T-helper 2 cell (primary cell): Measurements from ENCODE around the gene PTPN14.
A peak's percentile ranks its signal among the peaks of the same experiment; 100 is the strongest.

Experiments
- DNase-seq, 5 experiments: peaks; one replicate each; pipeline versions ENCODE4 v3.0.0 to v3.0.0-alpha.2; 2012 to 2022

Gene PTPN14

DNA sequence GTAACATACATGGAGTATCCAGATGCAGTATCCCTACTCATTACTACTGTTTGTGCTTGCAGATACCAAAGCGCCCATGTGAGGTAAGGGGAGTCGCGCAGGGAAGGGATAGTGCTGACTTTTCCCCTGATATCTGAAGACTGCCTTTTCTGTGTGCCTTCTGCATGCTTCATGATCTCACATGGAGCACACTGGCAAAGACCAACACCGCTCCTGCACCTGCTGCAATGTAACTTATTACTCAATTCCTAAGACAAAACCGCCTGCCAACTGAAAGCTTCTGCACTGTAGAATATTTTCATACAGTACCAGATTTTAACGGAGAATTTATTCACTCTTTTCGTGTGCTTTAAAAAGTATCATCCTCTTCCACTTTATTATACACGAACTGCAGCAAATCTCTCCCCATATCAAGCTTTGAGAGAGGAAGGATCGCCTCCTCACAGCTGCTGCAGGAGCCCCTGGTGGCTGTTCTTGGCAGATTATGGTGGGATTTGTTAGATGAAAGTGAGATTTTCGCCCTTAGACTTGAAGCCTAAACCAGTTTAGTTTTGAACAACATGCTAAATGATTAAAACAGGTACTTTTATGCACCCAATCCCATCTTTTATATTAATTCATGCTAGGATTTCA, 99.1 kb downstream of the PTPN14 start:
- no peak for DNase-seq

- peak in 1 of 5 experiments; percentile 91 for DNase-seq
Measured at GRCh38 chr1:214451596-214451995, 99.8 kb downstream of the PTPN14 start.

DNA sequence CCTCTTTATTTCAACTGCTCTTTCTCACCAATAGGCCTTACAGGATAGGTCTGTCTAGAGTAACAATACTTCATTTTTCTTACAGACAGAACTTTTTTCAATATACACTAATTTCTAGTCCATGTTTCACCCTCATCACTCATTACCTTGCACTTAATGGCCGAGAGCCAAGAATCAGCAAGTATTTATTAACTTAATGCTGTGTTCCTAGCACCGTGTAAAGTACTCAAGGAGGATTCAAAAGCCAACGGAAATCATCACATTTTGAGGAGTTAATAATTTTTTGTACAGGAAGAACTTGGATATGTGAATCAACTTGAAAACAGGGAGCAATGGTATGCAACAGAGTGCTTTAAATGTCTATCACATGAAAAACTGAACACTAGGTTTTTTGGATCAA, 102.0 kb downstream of the PTPN14 start:
- no peak for DNase-seq

GRCh38 chr1:214448536-214448935, 102.9 kb downstream of the PTPN14 start:
- DNase-seq: no peak

DNA sequence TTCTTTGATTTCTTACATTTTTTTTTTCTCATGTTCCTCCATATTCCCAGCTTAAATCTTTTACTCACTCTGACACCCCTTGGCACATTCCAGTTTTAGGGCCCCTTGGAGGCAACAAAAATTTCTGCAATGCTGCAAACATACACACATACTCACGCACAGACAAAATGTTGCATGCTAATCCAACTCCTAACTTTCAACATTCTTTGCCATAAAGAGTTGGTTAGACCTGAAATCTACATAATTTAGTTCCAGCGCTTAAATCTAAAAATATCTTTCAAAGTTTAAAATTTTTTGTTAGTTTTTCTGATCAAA, 103.9 kb downstream of the PTPN14 start:
- no peak for DNase-seq

DNA sequence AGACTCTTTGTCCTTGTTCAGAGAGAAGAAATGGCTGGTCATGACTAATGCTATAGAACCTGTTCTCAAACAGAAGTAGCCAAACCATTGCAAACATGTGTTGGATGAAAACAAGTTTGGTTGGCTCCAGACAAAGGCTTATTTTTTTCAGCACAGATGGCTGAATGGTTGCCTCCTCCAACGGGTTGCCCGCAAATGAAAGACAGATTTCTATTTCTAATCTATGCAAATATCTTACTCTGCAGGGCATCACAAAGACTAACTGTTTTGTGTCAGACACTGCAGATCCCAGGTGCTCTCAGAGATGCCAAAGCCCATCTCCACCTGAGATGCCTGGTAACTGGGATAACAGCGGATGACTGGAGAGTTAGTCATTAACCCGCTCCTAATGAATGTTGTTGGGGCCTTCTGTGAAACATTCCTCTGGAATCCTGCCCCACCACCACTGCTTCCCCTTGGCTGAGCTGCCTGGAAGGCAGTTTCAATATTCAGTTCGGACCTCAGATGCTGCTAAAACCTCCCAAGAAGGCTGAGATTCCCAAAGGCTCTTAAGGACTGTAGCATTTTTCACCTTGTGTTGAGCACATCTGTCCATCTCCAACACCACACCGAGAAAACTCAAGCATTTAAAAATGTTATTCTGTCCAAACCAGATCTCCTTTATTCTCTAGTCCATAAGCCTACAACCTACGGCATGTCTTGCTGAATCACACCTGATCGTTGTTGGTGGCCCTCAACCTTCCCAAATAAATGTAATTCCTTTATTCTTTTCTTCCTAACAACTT, 104.4 kb downstream of the PTPN14 start:
- DNase-seq: peak in 1 of 5 experiments; percentile 44

DNA sequence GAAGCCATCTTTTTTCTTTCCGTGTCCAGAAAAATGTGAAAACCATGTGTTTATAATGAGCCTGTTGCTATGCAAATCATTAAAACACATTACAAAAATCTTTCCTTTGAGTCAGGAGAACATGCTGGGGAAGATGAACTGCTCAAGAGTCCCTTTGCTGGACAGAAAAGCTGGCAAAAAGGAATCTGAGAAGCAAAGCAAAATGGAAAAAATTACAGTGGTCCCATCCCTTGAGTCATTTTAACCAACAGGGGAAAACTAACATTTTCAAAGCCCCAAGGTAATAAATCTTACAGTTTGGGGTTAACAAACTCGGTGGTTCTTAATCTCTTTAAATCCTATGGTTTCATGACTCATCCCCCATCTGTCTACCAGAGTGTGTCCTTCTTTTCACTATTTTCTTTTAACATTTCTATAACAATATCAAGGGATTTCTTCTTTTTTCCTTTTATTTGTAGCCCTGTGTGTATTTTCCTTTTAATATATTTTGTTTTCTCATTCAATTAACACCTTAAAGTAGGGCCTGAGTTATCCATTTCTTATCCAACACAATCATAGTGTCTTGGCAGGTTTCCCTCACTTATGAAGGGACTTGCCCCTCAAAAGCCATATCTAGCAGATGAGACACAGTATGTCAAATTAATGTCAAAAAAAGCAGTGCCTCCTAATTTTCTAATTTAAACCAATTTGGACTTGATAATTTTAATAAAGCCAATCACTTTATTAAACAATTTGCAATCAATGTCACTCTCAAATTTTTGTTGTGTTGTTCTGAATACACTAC, 105.4 kb downstream of the PTPN14 start:
- peak in 1 of 5 experiments; percentile 73 for DNase-seq

DNA sequence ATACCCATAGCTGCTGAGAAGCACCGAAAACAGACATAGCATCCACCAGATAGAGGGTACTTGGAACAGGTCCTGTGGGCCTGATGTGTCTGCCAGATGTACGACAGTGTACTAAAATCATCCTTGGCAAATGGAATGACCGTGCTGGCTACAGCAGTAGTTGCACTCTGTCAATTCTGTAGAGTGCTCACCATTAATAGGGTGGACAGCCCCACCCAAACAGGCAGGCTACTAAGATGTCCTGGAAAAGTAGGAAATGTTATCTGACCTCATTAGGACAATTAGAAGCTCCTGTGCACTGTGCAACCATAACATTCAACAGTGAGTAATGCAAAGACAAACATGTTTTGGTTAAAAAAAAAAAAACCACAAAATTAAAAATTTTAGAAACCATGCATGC, 106.2 kb downstream of the PTPN14 start:
- DNase-seq: peak in 1 of 5 experiments; percentile 38

DNA sequence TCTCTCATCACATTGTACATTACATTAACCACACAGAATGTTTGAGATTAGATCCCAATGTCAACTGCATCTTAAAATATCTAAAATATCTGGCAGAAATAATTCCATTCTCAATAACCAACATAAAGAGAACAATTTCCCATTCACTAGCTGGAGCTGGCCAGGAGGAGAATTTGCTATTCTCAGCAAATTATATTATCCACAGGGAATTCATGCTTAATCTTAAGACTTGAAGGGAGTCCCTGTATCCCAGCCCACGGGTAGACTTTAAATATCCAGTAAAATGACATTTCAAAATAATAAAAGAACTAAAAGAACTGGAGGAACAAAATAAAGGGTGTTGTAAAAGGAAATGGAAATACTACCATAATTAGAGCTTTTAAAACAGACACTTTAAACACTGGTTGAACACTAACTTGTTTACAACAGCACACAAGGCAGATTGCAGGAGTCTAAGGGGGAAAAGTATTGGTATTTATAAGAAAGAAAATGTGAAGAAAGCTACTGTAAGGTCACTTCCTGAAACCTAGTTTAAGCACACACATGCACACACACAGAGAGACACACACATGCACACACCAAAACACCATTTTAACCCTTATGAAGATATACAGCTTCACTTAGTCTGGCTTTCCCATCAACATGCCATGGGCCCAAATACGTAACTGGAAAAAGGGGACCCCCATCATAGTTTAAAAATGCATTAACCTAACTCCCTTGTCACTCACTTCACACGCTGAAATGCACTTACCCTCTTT, 107.0 kb downstream of the PTPN14 start:
- DNase-seq: peak in 1 of 5 experiments; percentile 39

DNA sequence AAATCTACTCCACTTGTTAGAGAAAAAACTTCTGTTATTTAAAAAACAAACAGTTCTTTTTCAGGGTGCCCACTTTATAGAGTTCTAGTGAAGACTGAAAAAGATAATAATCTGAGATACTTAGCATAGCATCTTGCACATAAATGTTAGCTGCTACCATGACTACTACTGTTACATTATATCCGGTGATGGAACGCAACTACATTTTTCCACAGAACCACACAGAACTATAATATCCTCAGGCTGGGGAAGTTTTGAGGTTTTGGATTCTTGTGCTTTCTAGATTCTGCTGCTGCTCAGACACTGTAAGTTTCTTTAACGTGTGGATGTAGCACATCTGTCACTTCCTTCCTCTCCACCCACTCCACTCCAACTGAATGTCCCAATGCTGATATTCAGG, 110.3 kb downstream of the PTPN14 start:
- peak in 1 of 5 experiments; percentile 84 for DNase-seq

DNA sequence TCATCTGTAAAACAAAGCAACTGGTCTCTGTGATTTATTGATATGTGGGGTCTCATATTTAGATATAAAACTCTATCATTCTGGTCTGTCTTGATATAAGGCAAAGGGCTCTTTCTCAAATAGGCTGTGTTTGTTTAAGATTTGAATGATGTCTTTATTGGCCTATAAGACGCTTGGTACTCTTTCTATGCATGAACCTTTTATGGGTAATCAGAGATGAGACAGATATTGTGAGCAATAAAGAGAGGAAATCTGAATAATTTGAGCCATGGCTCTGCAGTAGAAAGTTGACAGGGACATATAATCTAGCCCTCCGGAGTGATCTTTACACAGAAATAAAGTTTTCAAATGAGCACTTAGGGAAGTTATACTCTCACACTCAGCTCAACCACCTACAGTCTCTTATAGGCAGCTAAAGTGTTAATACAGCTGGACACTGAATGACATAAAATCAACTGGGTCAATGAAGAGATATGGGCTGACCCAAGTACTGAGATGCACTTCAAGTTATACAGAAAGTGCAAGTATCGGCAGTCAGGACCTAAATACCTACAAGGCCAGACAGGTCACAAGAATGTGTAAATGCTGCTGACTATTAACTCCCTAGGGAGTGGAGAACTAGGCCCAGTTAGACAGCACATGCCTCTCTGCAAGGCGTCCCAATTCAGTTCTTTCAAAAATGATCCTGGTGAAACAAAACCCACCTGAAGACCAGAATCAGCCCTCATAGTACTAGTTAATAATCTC, 111.0 kb downstream of the PTPN14 start:
- peak in 1 of 5 experiments; percentile 63 for DNase-seq

DNA sequence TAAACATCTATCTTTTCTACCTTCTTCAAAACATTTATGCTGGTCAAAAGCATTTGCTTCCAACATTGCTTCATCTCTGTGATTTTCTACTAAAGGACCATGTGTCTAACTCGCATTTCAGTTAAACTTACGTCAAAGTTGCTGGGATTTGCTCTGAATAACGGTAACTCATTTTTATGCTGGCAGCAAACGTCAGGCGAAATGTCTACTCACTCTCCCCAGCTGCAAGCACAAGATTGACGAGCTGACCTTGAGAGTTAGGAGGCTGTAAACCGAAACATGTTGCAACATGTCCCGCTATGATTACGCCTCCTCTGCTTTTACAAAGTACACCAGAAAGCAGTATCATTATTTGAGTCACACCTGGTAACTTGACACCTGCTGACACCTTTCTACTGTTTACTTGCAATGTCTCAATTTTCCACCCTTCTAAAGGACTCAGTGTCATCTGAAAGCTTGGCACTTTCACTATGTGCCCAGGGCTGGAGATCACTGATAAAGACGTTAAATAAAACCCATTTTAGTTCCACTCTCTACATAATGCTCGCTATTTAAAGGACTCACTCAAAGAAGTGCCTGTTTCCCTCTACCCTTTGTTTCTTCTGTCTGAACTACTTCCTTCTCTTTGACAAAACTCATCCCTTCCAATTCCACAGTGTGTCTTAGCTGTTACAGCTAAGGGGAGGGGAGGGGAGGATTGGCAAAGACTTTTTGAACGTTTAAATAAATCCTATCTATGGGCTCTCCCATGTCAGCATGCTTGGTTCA, 111.9 kb downstream of the PTPN14 start:
- peak in 2 of 5 experiments; percentile 6 to 95 for DNase-seq

DNA sequence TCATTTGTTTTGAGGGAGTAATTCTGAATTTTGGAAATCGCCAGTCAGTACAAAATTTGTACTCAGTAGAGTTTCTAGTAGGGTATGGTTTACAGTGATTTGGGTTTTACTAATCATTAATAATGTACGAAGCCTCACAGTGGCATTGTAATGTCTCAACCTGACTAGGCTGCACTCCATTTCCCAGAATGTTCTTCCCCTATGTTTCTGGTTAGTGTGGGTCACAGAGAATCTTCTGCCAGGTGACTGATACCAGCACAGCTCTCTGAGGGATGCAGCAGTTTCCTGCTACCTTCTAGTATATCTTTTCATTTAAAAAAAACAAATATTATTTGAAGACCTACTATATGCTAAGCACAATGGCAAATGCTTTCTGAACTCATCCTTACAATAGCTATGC, 112.9 kb downstream of the PTPN14 start:
- DNase-seq: peak in 1 of 5 experiments; percentile 65

- DNase-seq: no peak
Measured at GRCh38 chr1:214438075-214438474, 113.3 kb downstream of the PTPN14 start.

DNA sequence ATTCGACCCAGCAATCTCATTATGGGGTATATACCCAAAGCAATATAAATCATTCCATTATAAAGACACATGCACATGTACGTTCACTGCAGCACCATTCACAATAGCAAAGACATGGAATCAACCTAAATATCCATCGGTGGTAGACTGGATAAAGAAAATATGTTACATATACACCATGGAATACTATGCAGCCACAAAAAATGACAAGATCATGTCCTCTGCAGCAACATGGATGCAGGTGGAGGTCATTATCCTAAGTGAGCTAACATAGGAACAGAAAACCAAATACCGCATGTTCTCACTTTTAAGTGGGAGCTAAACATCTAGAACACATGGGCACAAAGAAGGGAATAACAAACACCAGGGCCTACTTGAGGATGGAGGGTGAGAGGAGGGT, 115.5 kb downstream of the PTPN14 start:
- no peak for DNase-seq

DNA sequence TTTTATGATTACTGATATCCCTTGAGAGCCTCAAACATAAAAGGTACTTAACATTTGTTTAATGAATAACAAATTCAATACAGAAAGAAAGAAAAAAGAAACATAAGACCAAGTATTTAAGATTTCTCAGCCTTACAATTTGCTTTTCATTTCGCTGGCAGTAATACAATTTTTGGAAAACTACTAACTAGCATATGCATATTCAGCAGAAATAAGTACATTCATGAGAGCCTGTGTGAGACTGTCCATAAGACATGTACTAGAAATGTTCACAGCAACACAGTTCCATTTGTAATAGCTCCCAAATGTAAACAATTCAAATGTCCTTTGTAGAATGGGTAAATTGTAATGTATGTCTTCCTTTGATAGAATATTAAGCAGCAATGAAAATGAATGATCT, 119.2 kb downstream of the PTPN14 start:
- no peak for DNase-seq

- no peak for DNase-seq
Measured at GRCh38 chr1:214429951-214430770, 121.2 kb downstream of the PTPN14 start.

DNA sequence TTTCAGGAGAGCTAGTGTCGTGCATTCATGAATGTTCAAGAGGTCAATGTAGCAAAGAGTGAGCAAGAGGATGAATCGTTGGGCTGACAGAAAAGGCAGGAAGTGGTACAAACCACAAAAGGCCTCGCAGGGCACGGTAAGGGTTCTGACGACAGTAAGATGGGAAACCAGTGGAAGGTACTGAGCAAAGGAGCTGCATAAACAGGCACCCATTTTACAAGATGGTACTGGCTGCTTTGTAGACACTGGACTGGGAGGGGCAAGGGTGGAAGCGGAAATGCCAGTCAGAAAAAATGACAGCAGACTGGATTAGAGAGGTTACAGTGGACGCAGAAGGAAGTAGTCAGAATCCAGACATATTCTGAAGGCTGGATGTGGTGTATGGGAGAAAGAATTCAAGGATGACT, 123.5 kb downstream of the PTPN14 start:
- DNase-seq: peak in 3 of 5 experiments; percentile 22 to 100 (median 71)

DNA sequence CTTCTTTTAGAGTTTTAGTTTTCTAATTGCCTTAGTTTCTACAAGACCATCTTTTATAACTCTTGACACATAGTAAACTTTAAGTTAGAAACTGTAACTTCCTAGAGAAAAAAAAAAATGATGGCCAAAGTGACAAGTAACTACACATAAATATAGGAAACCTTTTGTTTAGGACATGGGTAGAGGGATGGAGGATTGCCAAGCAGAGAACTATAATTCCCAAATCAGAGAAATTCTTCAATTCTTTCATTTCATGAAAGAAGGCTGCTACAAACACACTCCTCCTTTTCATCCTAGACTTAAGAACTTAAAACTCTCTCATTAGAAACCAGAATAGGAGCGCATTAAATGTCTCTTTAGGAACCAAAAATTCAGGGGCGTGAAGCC, 125.0 kb downstream of the PTPN14 start:
- no peak for DNase-seq

DNA sequence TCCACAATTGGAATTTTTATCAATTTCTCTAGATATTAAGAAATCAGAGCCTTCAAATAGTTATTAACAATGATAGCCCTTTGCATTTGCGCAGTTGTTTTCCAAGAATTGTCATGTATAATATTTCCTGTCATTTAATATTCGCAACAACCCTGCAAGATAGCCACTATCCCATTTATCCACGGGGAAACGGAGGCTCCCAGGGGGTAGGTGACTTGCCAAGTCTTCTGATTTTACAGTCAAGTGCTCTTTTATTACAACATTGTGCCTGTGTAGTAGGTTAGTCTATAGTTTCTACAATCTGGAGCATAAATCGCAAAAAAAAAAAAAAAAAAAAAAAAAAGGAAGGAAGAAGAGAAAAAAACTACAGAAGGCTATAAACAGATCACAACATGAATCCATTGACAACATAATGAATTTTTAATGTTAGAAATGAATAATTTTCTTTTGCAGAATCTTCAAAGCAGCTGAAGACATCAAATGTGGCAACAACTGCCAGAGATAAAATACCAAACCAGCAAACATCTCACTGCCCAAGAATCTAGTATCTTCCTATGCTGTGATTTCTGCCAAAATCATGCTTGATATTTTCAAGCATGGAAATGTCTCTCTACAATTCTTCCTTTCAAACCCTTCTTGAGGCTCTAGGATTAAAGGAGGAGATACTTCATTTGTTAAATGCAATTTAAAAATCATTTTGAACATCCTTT, 125.5 kb downstream of the PTPN14 start:
- DNase-seq: no peak
